Astrocyte (in vitro differentiated cells and primary cell): ENCODE results near the gene DNAH17.

Source experiments
- CTCF ChIP-seq: IDR thresholded peaks from 2 replicates; pipeline ENCODE4 v1.5.1; 2011; ENCODE audit warnings: low read depth, mild to moderate bottlenecking, inconsistent platforms, low read length, moderate library complexity; ENCODE audit not compliant: insufficient read depth
- EZH2 ChIP-seq: IDR thresholded peaks from 2 replicates; pipeline ENCODE4 v1.6.1; 2012; ENCODE audit warnings: mild to moderate bottlenecking, low read length, inconsistent platforms; ENCODE audit not compliant: insufficient read depth

GRCh38 chr17:78558181-78558850 is 18.9 kb downstream of the DNAH17 start:
- no peak for TF ChIP-seq CTCF
- no peak for TF ChIP-seq EZH2
